Neural cell (in vitro differentiated cells): ENCODE measurements around the gene SSBP4. TPM values are rescaled to one million over a fixed set of nuclear protein-coding genes. Genes with fewer than 3 reads are reported as not detected.
A peak's percentile ranks its signal among the peaks of the same experiment; 100 is the strongest.

Source experiments
- H2AFZ ChIP-seq: fragments of 200-600, 300-800 bp; sonication (generic), shearing (Covaris generic); 2 replicates; pipeline ENCODE4 v1.6.0; 2014; ENCODE audit warnings: low read depth, mild to moderate bottlenecking, antibody characterized with exemption, low read length, moderate library complexity
- H3F3A ChIP-seq: fragments of 200-600 bp; shearing (Covaris generic); 2 replicates; pipeline ENCODE4 v1.6.1; 2016; ENCODE audit warnings: mild to moderate bottlenecking, moderate library complexity, mixed read lengths, antibody characterized with exemption, low read length; ENCODE audit not compliant: insufficient read depth, poor library complexity, severe bottlenecking
- H3K27ac ChIP-seq: fragments of 200-600, 300-800 bp; sonication (generic), shearing (Covaris generic); 2 replicates; pipeline ENCODE4 v1.5.1; 2014; ENCODE audit warnings: mild to moderate bottlenecking, low read length, moderate library complexity
- H3K27me3 ChIP-seq: fragments of 300-800, 200-600 bp; sonication (generic), shearing (Covaris generic); 2 replicates; pipeline ENCODE4 v1.6.0; 2014; ENCODE audit warnings: mild to moderate bottlenecking, low read depth, low read length, moderate library complexity; ENCODE audit not compliant: insufficient read depth
- H3K36me3 ChIP-seq: fragments of 300-800, 200-600 bp; sonication (generic), shearing (Covaris generic); 2 replicates; pipeline ENCODE4 v1.5.1; 2014; ENCODE audit warnings: mild to moderate bottlenecking, antibody characterized with exemption, low read length, moderate library complexity; ENCODE audit not compliant: insufficient read depth
- H3K4me2 ChIP-seq: fragments of 300-800, 200-600 bp; sonication (generic), shearing (Covaris generic); 2 replicates; pipeline ENCODE4 v1.6.0; 2014; ENCODE audit warnings: mild to moderate bottlenecking, low read length
- H3K4me3 ChIP-seq: fragments of 300-800, 200-600 bp; sonication (generic), shearing (Covaris generic); 2 replicates; pipeline ENCODE4 v1.5.1; 2014; ENCODE audit warnings: mild to moderate bottlenecking, low read length, moderate library complexity
- H3K79me2 ChIP-seq: fragments of 200-600 bp; shearing (Covaris generic); replicated peaks from 2 replicates; pipeline ENCODE4 v1.6.0; 2014; ENCODE audit warnings: mild to moderate bottlenecking, low read length, moderate library complexity; ENCODE audit not compliant: insufficient read depth
- H3K9ac ChIP-seq: fragments of 300-800, 200-600 bp; sonication (generic), shearing (Covaris generic); 2 replicates; pipeline ENCODE4 v1.6.1; 2016; ENCODE audit warnings: mild to moderate bottlenecking, low read length, mixed read lengths
- H3K9me2 ChIP-seq: fragments of 200-600 bp; shearing (Covaris generic); 2 replicates; pipeline ENCODE4 v1.6.1; 2016; ENCODE audit warnings: mild to moderate bottlenecking, low read length, mixed read lengths; ENCODE audit not compliant: insufficient read depth
- H3K9me3 ChIP-seq: fragments of 200-600, 300-800 bp; sonication (generic), shearing (Covaris generic); 2 replicates; pipeline ENCODE4 v1.6.1; 2016; ENCODE audit warnings: mild to moderate bottlenecking, mixed run types, low read length, moderate library complexity, mixed read lengths
- H4K20me1 ChIP-seq: fragments of 200-600 bp; shearing (Covaris generic); 2 replicates; pipeline ENCODE4 v1.6.1; 2016; ENCODE audit warnings: mild to moderate bottlenecking, mixed run types; ENCODE audit not compliant: insufficient read depth
- CTCF ChIP-seq: fragments of 450-650 bp; IDR thresholded peaks from 2 replicates; pipeline ENCODE4 v1.5.1; 2014; ENCODE audit warnings: antibody characterized with exemption, mild to moderate bottlenecking, moderate library complexity; ENCODE audit not compliant: poor library complexity, severe bottlenecking
- EP300 ChIP-seq: fragments of 450-650 bp; conservative IDR thresholded peaks from 2 replicates; pipeline ENCODE4 v1.6.1; 2014; ENCODE audit warnings: antibody characterized with exemption, mild to moderate bottlenecking, moderate library complexity; ENCODE audit not compliant: poor library complexity, severe bottlenecking
- EZH2 ChIP-seq: fragments of 200-600, 300-800 bp; shearing (Covaris generic), sonication (generic); IDR thresholded peaks from 2 replicates; pipeline ENCODE4 v1.6.1; 2014; ENCODE audit warnings: antibody characterized with exemption, low read length, borderline replicate concordance, mild to moderate bottlenecking; ENCODE audit not compliant: insufficient read depth, poor library complexity, severe bottlenecking
- MXI1 ChIP-seq: fragments of 450-650 bp; conservative IDR thresholded peaks from 2 replicates; pipeline ENCODE4 v1.6.1; 2014; ENCODE audit warnings: antibody characterized with exemption, mild to moderate bottlenecking; ENCODE audit not compliant: poor library complexity, severe bottlenecking
- POLR2AphosphoS5 ChIP-seq: IDR thresholded peaks from 2 replicates; pipeline ENCODE4 v1.6.1; 2012
- RAD21 ChIP-seq: fragments of 450-650 bp; conservative IDR thresholded peaks from 2 replicates; pipeline ENCODE4 v1.6.1; 2014; ENCODE audit warnings: antibody characterized with exemption, mild to moderate bottlenecking, moderate library complexity
- REST ChIP-seq: IDR thresholded peaks from 2 replicates; pipeline ENCODE4 v1.6.1; 2012; ENCODE audit warnings: borderline replicate concordance
- SMC3 ChIP-seq: fragments of 450-650 bp; conservative IDR thresholded peaks from 2 replicates; pipeline ENCODE4 v1.6.1; 2014; ENCODE audit warnings: antibody characterized with exemption, mild to moderate bottlenecking, moderate library complexity; ENCODE audit not compliant: poor library complexity
- TAF1 ChIP-seq: IDR thresholded peaks from 2 replicates; pipeline ENCODE4 v1.6.1; 2012; ENCODE audit warnings: low read depth
- polyA plus RNA-seq: library from polyadenylated mRNA; depleted of rRNA; stranded (reverse); fragments of >200 nt; gene quantifications from 2 replicates; pipeline ENCODE4 v1.2.3, GENCODE V29; 2014

The SSBP4 gene
- polyA plus RNA-seq, 1 donor from 2014 or later = 166 TPM

- no peak overlapping the region for H2AFZ ChIP-seq
- H3K4me3 ChIP-seq = no peak overlapping the region
- no peak overlapping the region for H3K27ac ChIP-seq
- H3K9me3 ChIP-seq = no peaks in the 10 kb centered on the region
- no peaks in the 10 kb centered on the region for H4K20me1 ChIP-seq
- TF ChIP-seq RAD21 = peak; percentile 96
- no peak for TF ChIP-seq EP300
- peak; percentile 98 for TF ChIP-seq CTCF
- no peak for TF ChIP-seq TAF1
- peak; percentile 93 for TF ChIP-seq SMC3
- TF ChIP-seq EZH2 = no peak
- no peak for TF ChIP-seq POLR2AphosphoS5
- peak; percentile 13 for TF ChIP-seq MXI1
- TF ChIP-seq REST = no peak
- no peak overlapping the region for H3K4me2 ChIP-seq
- H3K36me3 ChIP-seq = no peaks in the 10 kb centered on the region
- H3K27me3 ChIP-seq = no peaks in the 10 kb centered on the region
- H3K79me2 ChIP-seq = no peaks in the 10 kb centered on the region
- H3F3A ChIP-seq = no peaks in the 10 kb centered on the region
- no peak overlapping the region for H3K9ac ChIP-seq
- H3K9me2 ChIP-seq = no peaks in the 10 kb centered on the region
Measured at GRCh38 chr19:18450931-18451836, 32.0 kb downstream of the SSBP4 start.

GRCh38 chr19:18452386-18452785 lies 33.2 kb downstream of the SSBP4 start:
- no peak overlapping the region for H2AFZ ChIP-seq
- H3K27ac ChIP-seq = no peak overlapping the region
- no peaks in the 10 kb centered on the region for H3K36me3 ChIP-seq
- no peaks in the 10 kb centered on the region for H3K9me3 ChIP-seq
- H3K4me3 ChIP-seq = no peak overlapping the region
- H4K20me1 ChIP-seq = no peaks in the 10 kb centered on the region
- H3K79me2 ChIP-seq = no peaks in the 10 kb centered on the region
- H3K9ac ChIP-seq = no peak overlapping the region
- no peaks in the 10 kb centered on the region for H3K9me2 ChIP-seq
- no peak overlapping the region for H3K4me2 ChIP-seq
- no peaks in the 10 kb centered on the region for H3F3A ChIP-seq
- H3K27me3 ChIP-seq = no peaks in the 10 kb centered on the region
- no peak for TF ChIP-seq CTCF
- TF ChIP-seq REST = no peak
- TF ChIP-seq MXI1 = no peak
- TF ChIP-seq SMC3 = no peak
- TF ChIP-seq POLR2AphosphoS5 = no peak
- TF ChIP-seq RAD21 = no peak
- no peak for TF ChIP-seq EP300
